GM12801 (cell line): ENCODE results near the gene RASSF1.

Experiments used
- TF ChIP-seq, protein P1 (sequence below): IDR thresholded peaks from one replicate; pipeline ENCODE4 v1.5.1; 2011; ENCODE audit warnings: control low read depth; ENCODE audit not compliant: insufficient read length; ENCODE audit errors: extremely low read depth

The RASSF1 gene

DNA sequence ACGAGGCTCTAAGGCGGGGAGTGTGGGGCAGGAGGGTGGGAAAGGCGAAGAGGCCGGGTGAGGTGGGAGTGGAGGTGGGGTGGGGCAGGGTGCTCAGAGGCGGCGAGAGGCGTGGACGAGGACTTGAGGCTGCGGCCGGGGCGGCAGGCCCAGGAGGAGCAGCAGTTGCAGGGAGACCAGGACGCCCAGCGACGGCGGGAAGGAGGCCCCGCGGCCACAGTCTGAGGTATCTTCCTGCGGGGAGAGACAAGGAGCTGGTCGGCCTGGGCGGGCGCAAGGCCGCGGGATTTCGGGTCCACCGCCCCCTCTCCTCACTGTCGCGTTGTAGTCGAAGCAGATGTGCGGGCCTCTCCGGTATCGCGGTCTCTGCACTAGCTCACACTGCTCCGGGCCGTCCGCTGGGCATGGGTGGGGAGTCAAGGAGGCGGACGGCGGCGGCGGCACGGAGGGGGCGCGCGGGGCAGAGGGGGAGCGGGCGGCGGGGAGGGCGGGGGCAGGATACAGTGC, 24.0 kb upstream of the RASSF1 start:
- TF ChIP-seq, protein P1, sequence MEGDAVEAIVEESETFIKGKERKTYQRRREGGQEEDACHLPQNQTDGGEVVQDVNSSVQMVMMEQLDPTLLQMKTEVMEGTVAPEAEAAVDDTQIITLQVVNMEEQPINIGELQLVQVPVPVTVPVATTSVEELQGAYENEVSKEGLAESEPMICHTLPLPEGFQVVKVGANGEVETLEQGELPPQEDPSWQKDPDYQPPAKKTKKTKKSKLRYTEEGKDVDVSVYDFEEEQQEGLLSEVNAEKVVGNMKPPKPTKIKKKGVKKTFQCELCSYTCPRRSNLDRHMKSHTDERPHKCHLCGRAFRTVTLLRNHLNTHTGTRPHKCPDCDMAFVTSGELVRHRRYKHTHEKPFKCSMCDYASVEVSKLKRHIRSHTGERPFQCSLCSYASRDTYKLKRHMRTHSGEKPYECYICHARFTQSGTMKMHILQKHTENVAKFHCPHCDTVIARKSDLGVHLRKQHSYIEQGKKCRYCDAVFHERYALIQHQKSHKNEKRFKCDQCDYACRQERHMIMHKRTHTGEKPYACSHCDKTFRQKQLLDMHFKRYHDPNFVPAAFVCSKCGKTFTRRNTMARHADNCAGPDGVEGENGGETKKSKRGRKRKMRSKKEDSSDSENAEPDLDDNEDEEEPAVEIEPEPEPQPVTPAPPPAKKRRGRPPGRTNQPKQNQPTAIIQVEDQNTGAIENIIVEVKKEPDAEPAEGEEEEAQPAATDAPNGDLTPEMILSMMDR = no peak

DNA sequence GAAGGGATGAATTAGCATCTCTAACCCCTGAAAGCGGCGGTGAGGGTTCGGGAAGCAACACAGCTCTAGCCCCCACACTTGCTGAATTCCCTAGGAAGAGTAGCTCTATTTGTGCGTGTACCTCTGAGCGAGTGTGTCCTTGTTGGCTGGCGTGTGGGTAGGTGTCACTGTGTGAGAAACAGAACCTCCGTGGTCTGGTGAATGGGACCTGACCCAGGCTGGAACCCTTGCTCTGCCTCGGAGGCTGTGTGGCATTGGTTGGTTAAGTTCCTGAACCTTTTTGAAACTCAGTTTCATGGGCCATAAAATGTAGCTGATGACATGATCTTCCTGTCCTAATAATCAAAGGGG, 19.1 kb upstream of the RASSF1 start:
- TF ChIP-seq, protein P1 = no peak

DNA sequence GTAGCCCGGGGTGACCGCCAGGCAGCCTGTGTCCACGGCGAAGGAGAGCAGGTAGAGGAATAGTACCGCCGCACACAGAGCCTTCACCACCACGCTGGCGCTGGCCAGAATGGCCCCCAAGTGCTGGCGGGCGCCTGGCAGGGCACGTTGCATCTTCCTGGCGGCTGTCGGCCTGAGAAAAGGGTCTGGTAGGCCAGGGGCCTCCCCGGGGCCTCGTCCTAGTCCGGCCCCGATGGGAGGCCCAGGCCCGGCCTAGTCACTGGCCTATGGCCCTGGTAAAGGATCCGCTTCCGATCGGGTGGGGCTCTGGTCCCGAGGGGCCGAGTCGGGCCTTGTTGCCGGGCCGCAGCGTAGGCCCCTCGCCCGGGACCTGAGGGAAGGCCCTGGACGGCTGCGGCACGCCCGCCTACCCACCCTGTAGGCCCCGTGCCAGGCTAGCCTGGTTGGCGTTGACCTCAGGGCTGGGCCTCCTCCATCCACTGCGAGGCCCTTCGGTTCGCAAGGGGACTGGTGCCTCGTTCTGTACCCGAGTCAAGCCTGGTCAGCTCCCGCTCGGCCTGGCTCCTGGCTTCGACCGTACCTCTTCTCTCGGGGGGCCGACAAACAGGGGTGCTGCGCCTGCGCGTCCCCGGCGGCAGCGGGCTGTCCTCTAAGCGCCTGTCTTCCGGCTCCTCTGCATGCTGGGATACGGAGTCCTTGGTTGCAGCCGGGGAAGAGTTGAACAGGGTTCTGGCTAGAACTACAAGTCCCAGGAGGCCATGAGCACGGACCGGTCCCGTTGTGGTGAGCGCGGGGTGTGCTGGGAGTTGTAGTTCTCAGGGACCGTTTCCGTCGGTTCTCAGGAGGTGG, 18.5 kb upstream of the RASSF1 start, which contains the start of gene TMEM115:
TMEM115 (minus strand) TSS at position 611 of the 849 bp plus-strand sequence; CDS start at position 153, 458 bp downstream.
- TF ChIP-seq, protein P1 = no peak

DNA sequence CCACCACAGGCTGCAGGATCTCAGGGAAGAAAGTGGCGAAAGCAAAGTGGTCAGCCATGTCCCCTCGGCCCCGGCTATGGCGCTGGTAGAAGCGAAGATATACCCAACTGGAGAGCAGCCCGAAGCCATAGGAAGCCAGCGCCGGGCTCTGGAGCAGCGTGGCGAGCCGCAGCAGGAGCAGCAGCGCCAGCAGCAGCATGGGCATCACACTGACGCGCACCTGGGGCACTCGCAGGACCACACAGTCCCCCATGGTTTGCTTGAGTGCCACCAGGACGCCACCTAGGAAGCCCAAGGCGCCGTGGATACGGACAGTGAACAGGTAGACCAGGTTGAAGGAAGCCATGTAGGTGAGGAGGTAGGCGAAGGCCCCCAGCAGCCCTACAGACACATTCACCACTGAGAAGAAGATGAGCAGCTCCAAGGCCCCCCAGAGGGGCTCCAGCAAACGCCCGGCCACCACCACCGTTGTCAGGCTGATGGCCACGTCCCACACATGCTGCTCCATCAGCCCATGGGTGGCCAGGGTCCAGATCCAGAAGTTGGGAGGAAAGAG, 17.8 kb upstream of the RASSF1 start:
- TF ChIP-seq, protein P1 = no peak

DNA sequence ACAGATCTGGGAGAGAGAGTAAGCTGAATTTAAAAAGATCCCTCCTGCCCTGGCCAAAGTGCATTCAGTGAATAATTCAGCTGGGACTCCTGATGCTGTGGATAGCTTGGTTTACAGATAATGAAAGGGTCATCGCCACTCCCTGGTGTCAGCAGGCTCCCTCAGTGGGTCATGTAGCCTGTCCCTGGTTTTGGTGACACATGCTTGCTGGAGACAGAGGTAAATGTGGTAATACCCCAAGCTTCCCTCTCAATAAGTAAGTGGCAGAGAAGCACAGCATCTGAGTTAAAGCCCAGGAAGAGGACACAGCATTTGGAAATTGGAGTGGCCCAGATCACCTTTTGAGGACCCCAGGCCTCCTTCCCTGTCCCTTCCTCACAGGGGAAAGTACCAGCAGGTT, 16.8 kb upstream of the RASSF1 start:
- TF ChIP-seq, protein P1 = no peak

DNA sequence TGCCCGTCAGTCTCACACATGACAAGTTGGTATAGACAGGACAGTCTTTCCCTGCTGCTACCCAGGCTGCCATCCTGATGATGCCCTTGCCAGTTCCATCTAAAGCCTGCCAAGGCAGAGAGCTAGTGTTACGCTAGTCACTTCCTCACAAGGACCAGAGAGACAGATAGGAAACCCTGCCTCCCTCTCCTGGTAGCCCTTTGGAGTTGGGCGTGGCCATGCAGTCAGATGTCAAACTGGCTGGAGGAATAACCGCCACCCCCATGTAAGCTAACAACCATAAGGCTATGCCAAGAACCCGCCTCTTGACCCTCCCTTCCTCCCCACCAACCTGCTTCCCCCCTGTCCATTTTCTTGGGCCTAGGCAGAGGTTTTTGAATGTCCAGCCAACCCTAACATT, 15.9 kb upstream of the RASSF1 start:
- TF ChIP-seq, protein P1 = no peak

DNA sequence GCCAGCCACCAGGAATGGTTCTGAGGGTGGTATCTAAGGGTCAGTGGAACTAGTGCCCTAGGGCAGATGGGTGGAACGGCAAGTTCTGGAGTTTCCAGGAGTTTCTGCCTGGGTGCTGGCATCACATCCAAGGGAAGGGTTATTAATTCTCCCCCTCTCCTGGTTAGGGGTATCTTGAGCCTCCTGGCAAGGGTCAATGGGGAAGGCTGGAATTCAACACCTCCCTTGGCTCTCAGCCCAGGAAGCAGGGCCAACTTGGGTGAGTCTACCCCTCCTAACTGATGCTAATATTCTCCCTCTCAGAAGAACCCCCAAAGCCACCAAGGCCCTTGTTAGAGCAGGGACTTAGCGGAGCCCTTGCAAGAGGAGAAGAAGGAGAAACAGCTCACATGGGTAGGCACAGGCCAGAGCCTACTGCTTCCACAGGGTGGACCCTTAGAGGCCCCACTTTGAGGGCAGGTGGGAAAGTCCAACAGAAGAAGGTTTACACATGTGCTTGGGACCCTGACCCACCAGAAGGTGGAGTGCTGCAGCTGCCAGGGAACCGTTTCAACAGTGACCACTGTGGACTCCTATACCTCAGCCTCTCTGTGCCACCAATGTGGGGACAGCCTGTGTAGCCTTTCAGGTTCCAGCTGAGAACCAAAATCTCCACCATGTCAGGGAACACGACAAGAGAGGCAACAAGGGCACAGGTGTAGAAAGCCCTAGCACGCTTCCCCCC, 15.4 kb upstream of the RASSF1 start:
- TF ChIP-seq, protein P1 = no peak
